IMR-90 (cell line): ENCODE measurements around the gene SNTG2. TPM values are rescaled to one million over a fixed set of nuclear protein-coding genes. Genes with fewer than 3 reads are reported as not detected.

ENCODE experiments used
- ATAC-seq: fragments of 200-7000 bp; cut with Tn5 transposase; 2 replicates; pipeline ENCODE4 v1.9.1; 2020; ENCODE audit warnings: low read depth, mild to moderate bottlenecking, moderate library complexity
- BruUV-seq: library from RNA; stranded (reverse); fragments of 400-500 nt; replicated peaks from 2 replicates; lab custom pipeline; 2021; lab: Mats Ljungman, UMichigan
- CTCF ChIA-PET: fragments of 300-600 bp; formaldehyde crosslinking; extraction: SDS; loops from one replicate; lab custom pipeline; 2021; ENCODE audit warnings: antibody characterized with exemption; lab: Yijun Ruan, JAX
- POLR2A ChIA-PET: fragments of 300-600 bp; sonication (Branson Sonifier 250); formaldehyde crosslinking; loops from one replicate; lab custom pipeline; 2022; ENCODE audit warnings: antibody characterized with exemption; ENCODE audit not compliant: unreplicated experiment; lab: Charles Lee
- DNase-seq: peaks from one replicate; pipeline ENCODE4 v3.0.0; 2013
- H2AFZ ChIP-seq: replicated peaks from 2 replicates; pipeline ENCODE3; 2013; ENCODE audit warnings: low read length, mild to moderate bottlenecking; ENCODE audit not compliant: poor library complexity
- H2AK5ac ChIP-seq: 2 replicates; pipeline ENCODE4 v1.6.1; 2013; ENCODE audit warnings: low read depth, low read length, inconsistent platforms
- H2AK9ac ChIP-seq: replicated peaks from 2 replicates; pipeline ENCODE3; 2013; ENCODE audit warnings: mild to moderate bottlenecking, low read depth, low read length, moderate library complexity; ENCODE audit not compliant: poor library complexity
- H2BK120ac ChIP-seq: 2 replicates; pipeline ENCODE4 v1.6.1; 2013; ENCODE audit warnings: low read depth, low read length, inconsistent platforms
- H2BK15ac ChIP-seq: 3 replicates; pipeline ENCODE4 v1.6.1; 2013; ENCODE audit warnings: low read depth, low read length, inconsistent platforms
- H2BK20ac ChIP-seq: 2 replicates; pipeline ENCODE4 v1.6.1; 2013; ENCODE audit warnings: low read depth, mild to moderate bottlenecking, inconsistent platforms, low read length, moderate library complexity
- H2BK5ac ChIP-seq: 2 replicates; pipeline ENCODE4 v1.6.1; 2013; ENCODE audit warnings: mild to moderate bottlenecking, low read depth, low read length, inconsistent platforms; ENCODE audit not compliant: poor library complexity, severe bottlenecking
- H3K14ac ChIP-seq: replicated peaks from 2 replicates; pipeline ENCODE4 v1.6.1; 2013; ENCODE audit warnings: low read depth, low read length, inconsistent platforms
- H3K18ac ChIP-seq: 2 replicates; pipeline ENCODE4 v1.6.1; 2013; ENCODE audit warnings: low read depth, low read length, control low read depth
- H3K23ac ChIP-seq: 2 replicates; pipeline ENCODE4 v1.6.1; 2013; ENCODE audit warnings: low read depth, low read length, inconsistent platforms
- H3K27ac ChIP-seq: 2 replicates; pipeline ENCODE4 v1.5.1; 2013; ENCODE audit warnings: mild to moderate bottlenecking, control low read depth, low read length; ENCODE audit not compliant: insufficient read depth
- H3K27me3 ChIP-seq: 2 replicates; pipeline ENCODE4 v1.6.1; 2013; ENCODE audit warnings: low read length; ENCODE audit not compliant: control insufficient read depth, insufficient read depth
- H3K36me3 ChIP-seq: 2 replicates; pipeline ENCODE4 v1.6.1; 2013; ENCODE audit warnings: low read length, mixed read lengths; ENCODE audit not compliant: control insufficient read depth, insufficient read depth
- H3K4ac ChIP-seq: 2 replicates; pipeline ENCODE4 v1.6.1; 2013; ENCODE audit warnings: low read depth, low read length, inconsistent platforms
- H3K4me1 ChIP-seq: 2 replicates; pipeline ENCODE4 v1.6.1; 2013; ENCODE audit warnings: low read length, mixed read lengths; ENCODE audit not compliant: control insufficient read depth, insufficient read depth
- H3K4me2 ChIP-seq: 2 replicates; pipeline ENCODE4 v1.6.1; 2013; ENCODE audit warnings: low read depth, mild to moderate bottlenecking, control low read depth, low read length, moderate library complexity
- H3K4me3 ChIP-seq: 2 replicates; pipeline ENCODE4 v1.5.1; 2013; ENCODE audit warnings: low read depth, mild to moderate bottlenecking, control low read depth, low read length, moderate library complexity; ENCODE audit not compliant: insufficient read depth
- H3K56ac ChIP-seq: 2 replicates; pipeline ENCODE4 v1.6.1; 2013; ENCODE audit warnings: low read length, inconsistent platforms; ENCODE audit not compliant: insufficient read depth; ENCODE audit errors: extremely low read depth
- H3K79me1 ChIP-seq, 2 experiments: 2 replicates each; pipeline ENCODE4 v1.6.1; 2013; ENCODE audit warnings: low read length in 2 of 2, inconsistent platforms in 1 of 2, low read depth in 1 of 2
- H3K9ac ChIP-seq: 2 replicates; pipeline ENCODE4 v1.6.1; 2013; ENCODE audit warnings: low read depth, low read length, control low read depth
- H3K9me1 ChIP-seq: 2 replicates; pipeline ENCODE4 v1.6.1; 2013; ENCODE audit warnings: low read length, inconsistent platforms; ENCODE audit not compliant: insufficient read depth
- H3K9me3 ChIP-seq: 2 replicates; pipeline ENCODE4 v1.6.1; 2013; ENCODE audit warnings: low read length; ENCODE audit not compliant: control insufficient read depth, insufficient read depth
- H4K20me1 ChIP-seq: 2 replicates; pipeline ENCODE4 v1.6.1; 2013; ENCODE audit warnings: low read length, inconsistent platforms; ENCODE audit not compliant: insufficient read depth
- H4K5ac ChIP-seq: 2 replicates; pipeline ENCODE4 v1.6.1; 2013; ENCODE audit warnings: mild to moderate bottlenecking, low read depth, low read length, control low read depth
- H4K8ac ChIP-seq, 2 experiments: 2 replicates each; pipeline ENCODE4 v1.6.1; 2013; ENCODE audit warnings: low read depth in 2 of 2, low read length in 2 of 2, control low read depth in 1 of 2, inconsistent platforms in 1 of 2
- H4K91ac ChIP-seq: 2 replicates; pipeline ENCODE4 v1.6.1; 2013; ENCODE audit warnings: low read depth, low read length, inconsistent platforms; ENCODE audit not compliant: insufficient read depth
- BHLHE40 ChIP-seq: fragments of 150-350 bp; IDR thresholded peaks from 2 replicates; pipeline ENCODE4 v1.6.1; 2016; ENCODE audit warnings: mild to moderate bottlenecking, low read depth, low read length
- CEBPB ChIP-seq: IDR thresholded peaks from 2 replicates; pipeline ENCODE4 v1.6.1; 2012; ENCODE audit warnings: low read depth, low read length, improper control_type of control experiment
- CHD1 ChIP-seq: IDR thresholded peaks from 2 replicates; pipeline ENCODE4 v1.6.1; 2012; ENCODE audit warnings: low read depth, low read length, improper control_type of control experiment
- CTCF ChIP-seq: conservative IDR thresholded peaks from 2 replicates; pipeline ENCODE4 v1.5.1; 2012; ENCODE audit warnings: mild to moderate bottlenecking, low read depth, low read length, improper control_type of control experiment
- ELK1 ChIP-seq: fragments of 150-350 bp; IDR thresholded peaks from 2 replicates; pipeline ENCODE4 v1.6.1; 2016; ENCODE audit warnings: low read depth, mild to moderate bottlenecking, low read length, moderate library complexity, borderline replicate concordance
- FOS ChIP-seq: fragments of 150-350 bp; IDR thresholded peaks from 2 replicates; pipeline ENCODE4 v1.6.1; 2016; ENCODE audit warnings: low read depth, low read length
- MAFK ChIP-seq: IDR thresholded peaks from 2 replicates; pipeline ENCODE4 v1.6.1; 2012; ENCODE audit warnings: low read depth, low read length, improper control_type of control experiment
- MXI1 ChIP-seq: IDR thresholded peaks from 2 replicates; pipeline ENCODE4 v1.6.1; 2012; ENCODE audit warnings: low read depth, mild to moderate bottlenecking, low read length, moderate library complexity, borderline replicate concordance
- NFE2L2 ChIP-seq: fragments of 150-350 bp; IDR thresholded peaks from 2 replicates; pipeline ENCODE4 v1.6.1; 2016; ENCODE audit warnings: low read depth, mild to moderate bottlenecking, low read length
- POLR2A ChIP-seq: IDR thresholded peaks from 2 replicates; pipeline ENCODE4 v1.6.1; 2012; ENCODE audit warnings: mild to moderate bottlenecking, low read depth, low read length
- RAD21 ChIP-seq: IDR thresholded peaks from 2 replicates; pipeline ENCODE4 v1.6.1; 2012; ENCODE audit warnings: low read length, improper control_type of control experiment
- RCOR1 ChIP-seq: IDR thresholded peaks from 2 replicates; pipeline ENCODE4 v1.6.1; 2012; ENCODE audit warnings: mild to moderate bottlenecking, low read length, improper control_type of control experiment; ENCODE audit not compliant: insufficient replicate concordance
- RFX5 ChIP-seq: IDR thresholded peaks from 2 replicates; pipeline ENCODE4 v1.8.0; 2012; ENCODE audit warnings: low read depth, mild to moderate bottlenecking, low read length, moderate library complexity
- SMC3 ChIP-seq: fragments of 150-350 bp; IDR thresholded peaks from 2 replicates; pipeline ENCODE4 v1.6.1; 2016; ENCODE audit warnings: low read depth, mild to moderate bottlenecking, antibody characterized with exemption, low read length, moderate library complexity
- USF2 ChIP-seq: fragments of 150-350 bp; IDR thresholded peaks from 2 replicates; pipeline ENCODE4 v1.6.1; 2017; ENCODE audit warnings: mild to moderate bottlenecking, antibody characterized with exemption, low read length, low read depth
- WGBS, 2 experiments: methylation state at CpG; one replicate each; pipeline versions ENCODE4 v1.1.5 to v1.1.7; 2013; ENCODE audit warnings: missing lambda C conversion rate in 2 of 2; ENCODE audit not compliant: insufficient read length in 1 of 2; ENCODE audit errors: extremely low coverage in 2 of 2; 5-methylcytosine and 5-hydroxymethylcytosine counted together
- dilution Hi-C: fragments of 300-500 bp; cut with HindIII; formaldehyde crosslinking; loops from one replicate; pipeline ENCODE4 v1.14.3; 2018; ENCODE audit warnings: low sequenced_read_pairs; ENCODE audit not compliant: unreplicated experiment
- in situ Hi-C: fragments of 300-500 bp; cut with MboI; formaldehyde crosslinking; loops from 3 replicates; pipeline ENCODE4 v1.14.3; 2019; ENCODE audit warnings: low sequenced_read_pairs, inconsistent platforms, mixed read lengths
- intact Hi-C: fragments of 100-400 bp; cut with micrococcal nuclease; formaldehyde crosslinking; loops from 2 replicates; pipeline ENCODE4 v1.10.0; 2022
- polyA plus RNA-seq, 3 experiments: library from polyadenylated mRNA; depleted of rRNA; stranded (reverse); fragments of >200 nt; gene quantifications; 2 replicates each; pipeline ENCODE4 v1.2.3, GENCODE V29; 2012; ENCODE audit warnings: low replicate concordance in 1 of 3
- total RNA-seq: library from RNA; depleted of rRNA; stranded (reverse); fragments of >200 nt; gene quantifications from 2 replicates; pipeline ENCODE4 v1.2.3, GENCODE V29; 2012

The SNTG2 gene
- total and polyA plus RNA-seq, 2 of the 4 experiments (the other 2 are of a cell fraction) = under 0.01 to 0.17 TPM

GRCh38 chr2:1101982-1102590 is 151.4 kb downstream of the SNTG2 start:
- H3K27me3 ChIP-seq = no peaks in the 10 kb centered on the region
- H3K18ac ChIP-seq = no peak overlapping the region
- H3K79me1 ChIP-seq = no peaks in the 10 kb centered on the region
- no peak overlapping the region for H2BK20ac ChIP-seq
- no peak overlapping the region for H3K14ac ChIP-seq
- H4K8ac ChIP-seq = no peak overlapping the region
- no peaks in the 10 kb centered on the region for H3K9me1 ChIP-seq
- no peak for DNase-seq
- H4K20me1 ChIP-seq = no peaks in the 10 kb centered on the region
- H2BK120ac ChIP-seq = no peak overlapping the region
- no peak overlapping the region for H2AFZ ChIP-seq
- H3K9ac ChIP-seq = no peak overlapping the region
- no TSS peak for BruUV-seq
- in situ Hi-C loops = no loop called here
- 71% methylated on average over 9 of the region's 16 CpGs; no CpG with 5 or more reads in 1 of the 2 experiments for WGBS, 2 experiments
- intact Hi-C loops = no loop called here
- ATAC-seq = no peak
- no peak overlapping the region for H2AK5ac ChIP-seq
- H2BK15ac ChIP-seq = no peak overlapping the region
- H3K23ac ChIP-seq = no peak overlapping the region
- H3K56ac ChIP-seq = no peak overlapping the region
- peaks cover 5% of the 10 kb centered on the region; the same call in 1 of the 2 replicates for H3K9me3 ChIP-seq
- H3K27ac ChIP-seq = no peak overlapping the region
- no peak overlapping the region for H3K4me3 ChIP-seq
- TF ChIP-seq ELK1 = no peak
- no peak for TF ChIP-seq CTCF
- no peak for TF ChIP-seq USF2
- TF ChIP-seq CHD1 = no peak
- TF ChIP-seq RFX5 = no peak
- no peak for TF ChIP-seq RCOR1
- no peak for TF ChIP-seq NFE2L2
- no peak for TF ChIP-seq SMC3
- TF ChIP-seq BHLHE40 = no peak
- TF ChIP-seq FOS = no peak
- TF ChIP-seq CEBPB = no peak
- no peak for TF ChIP-seq MAFK
- TF ChIP-seq RAD21 = no peak
- TF ChIP-seq POLR2A = no peak
- TF ChIP-seq MXI1 = no peak
- H3K4ac ChIP-seq = no peak overlapping the region
- no peak overlapping the region for H4K5ac ChIP-seq
- no peak overlapping the region for H2AK9ac ChIP-seq
- no peak overlapping the region for H4K91ac ChIP-seq
- H3K4me1 ChIP-seq = no peaks in the 10 kb centered on the region
- dilution Hi-C loops = no loop called here
- no peak overlapping the region for H3K4me2 ChIP-seq
- ChIA-PET POLR2A (no interaction called here), CTCF (no interaction called here)
- no peak overlapping the region for H2BK5ac ChIP-seq
- H3K36me3 ChIP-seq = no peaks in the 10 kb centered on the region
